HL-60/S4 treated with retinoic acid at 250 ng/mL for 4 days and 3 days (cell line): Measurements from ENCODE around the gene RAB17.

Experiments used
- in situ Hi-C: fragments of 300-500 bp; cut with MboI; formaldehyde crosslinking; loops from 2 replicates; pipeline ENCODE4 v1.7.0; 2022; ENCODE audit warnings: low sequenced_read_pairs

Gene RAB17

DNA sequence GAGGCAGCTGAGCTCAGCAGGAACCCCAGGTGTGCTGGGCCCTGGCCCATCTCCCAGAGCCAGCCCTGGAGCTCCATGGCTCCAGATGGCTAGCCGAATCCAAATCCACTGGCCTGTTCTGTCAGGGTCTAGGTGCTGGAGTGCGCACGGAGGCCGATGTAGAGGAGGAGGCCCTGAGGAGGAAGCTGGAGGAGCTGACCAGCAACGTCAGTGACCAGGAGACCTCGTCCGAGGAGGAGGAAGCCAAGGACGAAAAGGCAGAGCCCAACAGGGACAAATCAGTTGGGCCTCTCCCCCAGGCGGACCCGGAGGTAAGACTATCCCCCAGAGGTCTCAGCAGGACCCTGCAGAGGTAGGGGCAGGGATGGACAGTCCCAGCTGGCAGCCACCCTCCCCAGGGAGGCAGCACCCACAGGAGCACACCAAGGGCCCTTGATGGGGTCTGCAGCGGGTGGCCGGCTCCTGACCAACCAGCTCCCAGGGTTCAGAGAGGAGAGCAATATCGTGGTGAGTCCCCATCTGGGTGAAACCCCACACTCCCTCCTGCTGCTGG lies 50.2 kb downstream of the RAB17 start:
- in situ Hi-C loops, result no loop called here

DNA sequence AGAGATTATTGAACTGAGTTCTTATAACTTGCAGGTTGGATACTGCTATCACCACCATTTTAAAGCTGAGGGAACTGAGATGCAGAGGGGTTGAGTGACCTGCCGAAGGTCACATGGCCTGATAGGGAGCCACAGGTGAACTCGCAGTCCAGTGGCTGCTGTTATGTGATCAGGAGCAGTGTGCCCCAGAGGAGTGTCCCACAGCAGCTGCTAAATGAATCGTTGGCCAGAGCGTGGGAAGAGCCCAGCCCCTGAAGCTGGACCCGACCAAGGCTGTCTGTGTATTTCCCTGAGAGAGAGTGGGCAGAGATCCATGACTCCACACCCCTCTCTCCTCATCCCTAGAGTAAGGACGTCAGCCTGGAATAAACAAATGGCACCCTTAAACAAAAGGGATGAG lies 50.9 kb downstream of the RAB17 start:
- in situ Hi-C loops, result no loop called here

DNA sequence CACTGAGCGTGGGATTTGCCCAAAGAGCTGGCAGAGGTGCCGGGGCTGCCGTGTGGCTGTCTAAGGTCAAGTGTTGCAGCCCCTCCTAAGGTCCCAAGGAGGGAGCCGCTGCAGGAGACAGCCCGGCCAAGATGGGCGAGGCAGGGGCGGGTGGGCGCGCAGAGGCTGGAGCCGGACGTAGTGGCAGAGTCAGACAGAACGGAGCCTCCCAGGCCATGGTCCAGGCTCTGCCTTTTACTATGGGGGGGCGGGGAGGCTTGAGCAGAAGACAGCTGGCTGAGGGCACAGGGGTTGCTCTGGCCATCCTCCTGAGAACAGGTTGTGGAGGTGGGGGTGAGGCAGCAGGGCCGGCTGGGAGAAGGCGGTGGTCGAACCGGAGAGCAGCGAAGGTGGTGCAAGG lies 51.6 kb downstream of the RAB17 start:
- in situ Hi-C loops, result no loop called here

DNA sequence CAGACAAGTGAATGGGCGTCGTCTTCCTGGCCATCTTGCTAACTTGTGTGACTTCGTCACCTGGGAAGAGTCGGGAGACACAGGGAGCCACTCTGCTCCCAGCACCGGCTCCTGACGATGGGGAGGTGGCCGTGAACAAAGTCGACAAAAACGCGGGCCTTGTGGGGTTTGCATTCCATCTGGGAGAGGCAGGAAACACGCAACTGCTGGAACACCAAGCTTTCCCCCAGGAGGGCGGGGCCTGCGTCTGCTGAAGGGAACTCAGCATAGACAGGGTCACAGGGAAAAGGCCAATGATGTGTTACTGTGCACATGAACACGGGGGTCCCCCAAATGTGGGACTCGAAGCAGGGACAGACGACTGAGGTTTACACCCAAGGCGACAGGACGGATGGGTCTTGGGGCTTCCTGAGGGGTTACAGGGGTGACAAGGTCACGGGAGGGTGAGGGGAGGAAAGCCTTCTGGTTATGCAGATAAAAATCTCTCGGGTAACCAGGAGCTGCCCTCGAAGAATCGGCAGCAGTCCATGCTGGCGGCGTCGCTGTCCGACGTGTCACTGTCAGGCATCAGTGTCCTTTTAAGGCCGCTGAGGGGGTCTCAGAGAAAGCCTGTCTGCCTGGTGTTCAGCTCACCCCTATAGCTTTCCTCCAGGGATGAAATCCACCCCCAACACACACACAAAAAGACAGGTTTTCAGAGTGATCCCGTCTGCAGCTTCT lies 52.4 kb downstream of the RAB17 start:
- in situ Hi-C loops, result no loop called here

DNA sequence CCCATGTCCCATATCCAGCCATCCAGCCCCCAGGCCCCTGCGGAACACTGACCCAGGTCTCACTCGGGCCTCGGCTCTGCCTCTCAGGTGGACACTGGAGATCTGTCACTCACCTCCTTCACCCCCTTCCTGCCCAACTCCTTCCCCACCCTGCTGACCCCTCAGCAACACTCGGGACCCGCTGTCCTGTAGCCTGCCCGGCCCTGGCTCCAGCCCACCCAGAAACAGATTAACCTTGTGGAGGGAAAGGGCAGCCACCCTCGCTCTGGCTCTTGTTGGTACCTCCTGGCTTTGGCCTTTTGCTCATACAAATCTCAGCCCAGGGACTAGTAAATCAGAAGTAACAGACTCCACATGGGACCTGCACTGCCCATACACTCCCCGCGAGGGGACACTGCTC lies 53.9 kb downstream of the RAB17 start:
- in situ Hi-C loops, result no loop called here

DNA sequence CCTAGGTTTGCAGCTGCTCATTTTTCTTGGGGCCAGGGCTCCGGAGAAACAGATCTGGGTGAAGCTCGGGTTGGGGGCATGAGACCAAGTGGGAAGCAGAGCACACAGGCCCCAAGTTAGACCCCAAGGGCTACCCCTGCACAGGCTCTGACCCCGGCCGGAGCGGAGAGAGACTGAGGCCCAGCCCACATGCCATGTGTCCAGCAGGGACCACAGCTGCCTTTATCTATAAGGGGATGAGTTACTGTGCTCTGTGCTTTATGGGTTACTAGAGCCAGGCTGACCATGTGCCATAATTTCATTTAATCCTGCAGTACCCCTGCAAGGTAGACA lies 54.5 kb downstream of the RAB17 start:
- in situ Hi-C loops, result no loop called here

DNA sequence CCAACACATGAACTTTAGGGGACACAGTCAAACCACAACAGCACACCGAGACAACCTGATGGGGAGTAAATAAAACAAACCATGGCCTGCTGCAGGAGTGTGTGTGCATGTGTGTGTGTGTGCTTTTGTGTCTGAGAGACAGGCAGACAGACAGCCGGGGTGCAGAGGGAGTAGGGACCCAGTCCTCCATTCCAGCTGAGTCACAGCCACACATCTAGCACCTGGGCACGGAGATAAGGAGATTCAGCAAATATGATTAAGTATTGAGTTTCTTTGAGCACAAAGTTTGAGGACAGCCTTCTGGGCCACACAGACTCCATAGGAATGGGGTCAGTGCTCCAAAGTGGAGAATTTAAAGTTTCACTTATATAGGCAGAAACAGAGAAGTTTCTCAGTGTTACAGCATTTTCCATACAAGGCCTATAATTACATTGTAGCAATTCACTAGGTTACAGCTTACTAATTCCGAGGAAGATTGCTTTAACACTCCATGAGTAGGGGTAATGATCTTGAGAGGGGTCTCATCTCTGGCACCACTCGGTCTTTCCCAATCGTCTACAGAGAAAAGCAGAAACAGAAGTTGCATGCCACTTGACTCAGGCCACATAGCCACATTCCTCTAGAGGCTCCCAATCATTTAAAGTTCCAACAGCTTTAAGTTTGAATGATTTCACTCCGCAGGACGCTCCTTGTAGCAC lies 55.0 kb downstream of the RAB17 start:
- in situ Hi-C loops, result no loop called here

DNA sequence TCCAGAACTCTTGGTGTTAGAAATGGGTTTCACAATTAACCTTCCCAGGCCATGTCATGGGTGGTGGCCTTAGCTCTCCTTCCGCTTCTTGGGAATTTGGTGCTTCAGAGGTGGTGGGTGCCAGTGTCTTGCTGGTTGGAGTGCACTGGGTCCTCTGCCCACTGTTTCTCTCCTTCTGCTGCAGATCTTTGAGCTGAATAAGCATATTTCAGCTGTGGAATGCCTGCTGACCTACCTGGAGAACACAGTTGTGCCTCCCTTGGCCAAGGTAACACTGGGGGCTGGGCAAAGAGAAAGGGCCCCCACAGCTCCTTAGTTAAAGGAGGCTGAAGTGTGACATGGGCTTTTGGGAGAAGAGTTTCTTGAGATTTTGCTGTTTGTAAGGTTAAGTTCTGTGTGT lies 56.2 kb downstream of the RAB17 start:
- in situ Hi-C loops, result no loop called here

DNA sequence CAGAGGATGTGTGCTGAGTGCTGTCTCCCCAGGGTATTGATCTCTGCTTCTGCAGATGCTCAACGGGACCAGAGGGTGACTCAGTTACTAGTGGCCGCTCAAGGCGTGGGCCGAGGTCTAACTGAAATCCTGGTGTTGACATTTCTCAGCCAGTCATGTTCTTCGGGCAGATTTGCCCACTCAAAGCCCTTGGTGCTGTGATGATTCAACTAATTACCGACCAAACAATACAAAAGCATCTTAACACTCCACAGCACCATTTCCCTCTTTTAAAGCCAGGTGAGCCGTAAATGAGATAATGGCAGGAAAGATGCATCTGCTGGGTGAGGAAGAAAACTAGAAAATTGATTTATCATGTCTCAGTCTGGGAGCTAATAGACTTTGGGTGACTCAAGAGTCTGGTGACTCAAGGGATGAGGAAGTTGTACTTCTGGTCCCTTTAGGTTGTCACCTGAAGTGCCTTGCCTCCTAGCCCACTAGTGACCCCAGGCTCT lies 56.8 kb downstream of the RAB17 start:
- in situ Hi-C loops, result no loop called here

DNA sequence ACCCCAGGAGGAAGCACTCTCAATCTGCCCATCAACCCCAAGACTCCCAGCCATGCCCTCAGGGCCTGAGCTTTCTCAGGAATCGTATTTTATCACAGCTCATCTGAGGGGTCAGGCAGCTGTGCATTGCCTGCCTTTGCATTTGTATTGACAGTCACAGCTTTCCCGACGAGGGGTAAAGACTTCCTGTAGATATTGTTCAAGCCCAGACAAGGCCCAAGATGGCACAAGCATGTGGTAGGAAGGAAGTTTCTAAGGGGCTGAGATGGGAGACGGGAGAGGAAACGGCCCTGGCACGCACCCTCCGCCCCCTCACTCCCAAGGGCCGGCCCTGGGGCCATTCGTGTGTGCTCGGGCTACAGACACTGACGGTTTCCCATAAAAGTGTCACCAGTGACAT lies 58.4 kb downstream of the RAB17 start:
- in situ Hi-C loops, result no loop called here

DNA sequence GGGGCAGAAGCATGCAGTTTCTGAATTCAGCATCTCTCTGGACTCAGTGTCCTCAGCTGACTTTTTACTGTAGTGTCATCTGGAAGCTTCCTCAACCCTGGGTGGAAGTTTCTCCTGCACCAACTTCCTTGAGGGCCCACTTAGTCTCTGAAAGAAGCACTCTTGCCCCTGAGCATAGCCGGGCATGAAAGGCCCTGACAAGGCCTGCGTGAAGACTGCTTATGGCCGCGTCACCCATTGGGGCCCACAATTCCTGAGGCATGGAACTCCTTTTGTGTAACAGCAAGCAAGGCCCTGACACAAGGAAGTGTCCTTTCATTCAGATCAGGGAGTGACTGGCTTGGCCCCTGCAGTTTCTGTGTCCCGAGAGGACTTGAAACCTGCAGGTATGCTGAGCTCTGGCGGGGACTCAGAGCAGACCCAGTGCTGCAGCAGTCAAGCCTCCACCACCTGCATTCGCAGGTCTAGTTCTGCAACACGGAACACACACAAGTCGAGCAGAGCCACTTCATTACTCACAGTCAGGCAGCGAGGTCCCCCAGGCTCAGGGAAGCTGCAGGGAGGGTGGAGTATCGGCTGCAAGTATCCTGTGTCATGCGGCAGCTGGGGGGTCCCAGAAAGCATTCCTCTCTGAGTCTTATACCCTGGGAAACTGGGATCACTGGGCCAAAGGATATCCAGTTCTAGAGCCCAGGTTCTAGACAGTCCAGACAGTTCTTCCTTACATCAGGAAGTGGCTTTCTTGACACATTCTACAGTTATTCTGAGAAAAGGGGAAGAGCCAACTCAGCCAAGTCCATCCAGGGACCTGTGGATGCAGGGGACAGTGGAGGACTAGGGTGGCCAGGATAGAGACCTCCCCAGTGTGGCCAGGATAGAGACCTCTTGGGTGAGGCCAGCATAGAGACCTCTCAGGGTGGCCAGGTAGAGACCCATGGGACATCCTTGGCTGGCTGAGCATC lies 59.8 kb downstream of the RAB17 start:
- in situ Hi-C loops, result no loop called here

DNA sequence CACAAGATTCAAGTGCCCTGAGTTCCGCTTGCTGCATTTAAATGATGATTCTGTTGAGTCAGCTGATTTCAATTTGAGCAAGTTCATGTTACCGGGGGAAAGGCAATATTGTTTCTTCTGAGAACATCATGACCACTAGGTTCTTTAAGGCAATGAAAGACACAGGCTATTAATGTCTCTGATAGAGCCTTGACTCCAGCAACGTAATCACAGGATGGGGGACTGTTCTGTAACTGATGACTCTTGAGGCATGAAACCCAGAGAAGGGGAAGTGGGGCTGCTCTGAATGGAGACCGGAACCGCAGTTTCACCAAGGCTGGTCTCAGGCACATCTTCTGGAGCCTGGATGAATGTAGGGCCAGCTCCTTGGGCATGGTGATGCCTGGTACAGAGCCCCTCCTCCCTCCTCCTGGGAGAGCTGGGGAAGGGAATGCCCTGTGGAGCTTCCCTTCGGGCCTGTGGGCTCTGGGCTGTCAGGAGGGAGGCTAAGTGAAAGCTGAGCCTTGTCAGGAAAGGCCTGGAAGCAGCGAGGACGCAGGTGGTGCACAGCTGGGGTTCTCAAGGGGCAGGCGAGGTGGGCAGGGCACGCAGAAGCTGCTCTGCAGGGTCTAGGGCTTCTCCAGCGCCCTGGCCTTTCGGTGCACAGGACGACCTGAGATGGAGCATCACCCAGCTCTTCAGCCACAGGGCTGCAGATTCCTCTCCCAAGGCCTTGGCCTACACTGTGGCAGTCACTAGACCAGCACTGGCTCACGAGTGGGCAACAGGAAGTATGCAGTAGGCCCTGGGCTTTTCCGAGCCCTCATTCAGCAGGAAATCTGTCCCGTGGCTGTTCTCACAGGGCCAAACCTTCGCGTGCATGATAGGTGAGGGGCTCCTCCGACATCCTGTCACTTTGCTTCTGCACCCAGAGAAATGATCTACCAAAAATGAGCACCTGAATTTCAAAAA lies 60.8 kb downstream of the RAB17 start:
- in situ Hi-C loops, result no loop called here

DNA sequence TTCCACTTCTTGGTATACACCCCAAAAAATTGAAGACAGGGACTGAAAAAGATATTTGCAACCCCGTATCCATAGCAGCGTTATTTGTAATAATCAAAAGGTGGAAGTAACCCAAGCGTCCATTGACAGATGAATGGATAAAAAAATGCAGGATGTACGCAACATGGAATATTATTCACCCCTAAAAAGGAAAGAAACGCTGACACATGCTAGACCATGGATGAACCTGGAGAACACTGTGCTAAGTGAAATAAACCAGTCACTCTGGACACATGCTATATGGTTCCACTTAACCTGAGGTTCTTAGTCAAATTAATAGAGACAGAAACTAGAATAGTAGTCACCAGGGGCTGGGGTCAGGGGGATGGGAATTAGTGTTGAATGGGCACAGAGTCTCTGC lies 62.8 kb downstream of the RAB17 start:
- in situ Hi-C loops, result no loop called here

DNA sequence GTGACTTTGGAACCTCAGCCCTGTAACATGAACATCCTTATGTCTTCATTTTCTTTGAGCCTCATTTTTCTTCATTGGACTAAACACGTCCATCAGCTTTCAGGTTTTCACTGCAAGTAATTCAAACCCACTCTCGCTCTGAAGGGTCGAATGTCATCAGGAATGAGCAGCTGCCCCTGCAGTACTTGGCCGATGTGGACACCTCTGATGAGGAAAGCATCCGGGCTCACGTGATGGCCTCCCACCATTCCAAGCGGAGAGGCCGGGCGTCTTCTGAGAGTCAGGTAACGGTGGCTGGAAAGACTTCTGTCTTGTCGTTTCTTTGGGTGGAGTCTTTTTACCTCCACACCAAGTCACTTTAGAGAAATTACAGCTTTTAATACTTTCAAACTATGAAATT lies 63.3 kb downstream of the RAB17 start:
- in situ Hi-C loops, result no loop called here

DNA sequence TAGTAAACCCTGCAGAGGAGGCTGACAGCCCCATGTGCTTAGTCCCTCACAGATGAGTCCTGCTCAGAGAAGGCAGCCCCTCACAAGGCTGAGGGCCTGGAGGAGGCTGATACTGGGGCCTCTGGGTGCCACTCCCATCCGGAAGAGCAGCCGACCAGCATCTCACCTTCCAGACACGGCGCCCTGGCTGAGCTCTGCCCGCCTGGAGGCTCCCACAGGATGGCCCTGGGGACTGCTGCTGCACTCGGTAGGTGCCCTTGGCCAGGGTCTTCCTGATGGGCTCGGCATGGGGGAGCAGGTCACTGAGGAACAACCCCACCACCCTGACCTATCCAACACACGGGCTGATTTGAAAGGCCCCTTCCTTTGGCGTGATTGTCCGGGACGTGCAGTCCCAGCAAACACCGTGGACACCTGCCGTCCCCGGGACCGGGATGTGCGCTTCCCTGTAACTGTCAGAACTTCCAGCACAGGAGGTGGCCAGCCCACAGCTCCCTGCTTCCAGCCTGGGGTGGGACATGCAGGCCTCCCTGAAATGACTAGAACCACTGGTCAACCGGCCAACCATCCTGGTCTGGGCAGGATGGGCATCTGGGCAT lies 64.9 kb downstream of the RAB17 start:
- in situ Hi-C loops, result no loop called here

DNA sequence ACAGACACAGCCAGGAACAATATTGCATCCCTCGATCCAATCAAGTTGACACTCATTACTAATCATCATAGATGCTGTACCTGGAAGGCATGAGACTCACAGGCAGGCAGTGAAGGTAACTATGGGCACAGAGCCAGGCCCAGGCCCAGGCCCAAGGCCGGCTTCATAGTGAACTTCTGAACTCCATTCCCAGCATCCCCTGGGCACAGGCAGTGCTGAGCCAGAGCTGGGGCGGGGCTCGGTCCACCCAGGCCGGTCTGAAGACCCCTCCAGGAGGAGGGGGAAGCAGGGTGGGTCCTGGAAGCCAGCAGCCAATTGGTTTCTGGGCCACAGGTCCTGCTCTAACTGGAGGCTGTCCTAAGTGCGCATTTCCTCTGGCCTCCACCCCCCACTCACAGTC lies 65.9 kb downstream of the RAB17 start:
- in situ Hi-C loops, result no loop called here
